Liver (tissue), 3 donors: ENCODE results near the gene GNG11.
"Not testable (repeated sequence)": the region's sequence is repeated elsewhere in the genome, so short reads cannot be mapped to it uniquely, and the experiment has no call there.

Experiments used
- ATF3 ChIP-seq: IDR thresholded peaks from 2 replicates; pipeline ENCODE4 v1.6.1; 2016; ENCODE audit warnings: antibody characterized with exemption
- CTCF ChIP-seq: fragments of 150-350 bp; IDR thresholded peaks from 2 replicates; pipeline ENCODE4 v1.5.1; 2017; ENCODE audit warnings: improper control_type of control experiment, low read depth, low read length; ENCODE audit not compliant: missing input control
- EGR1 ChIP-seq, 2 donors: IDR thresholded peaks; 2 replicates each; pipeline ENCODE4 v1.6.1; 2016 to 2018; ENCODE audit warnings: antibody characterized with exemption in 2 of 2, low read depth in 2 of 2
- GABPA ChIP-seq, 2 donors: IDR thresholded peaks in 1 of 2; conservative IDR thresholded peaks in 1 of 2; 2 replicates each; pipeline ENCODE4 v1.6.1; 2016; ENCODE audit warnings: antibody characterized with exemption in 2 of 2, mild to moderate bottlenecking in 1 of 2, moderate library complexity in 1 of 2
- HNF4A ChIP-seq, 2 donors: conservative IDR thresholded peaks; 2 replicates each; pipeline ENCODE4 v1.6.1; 2016; ENCODE audit warnings: antibody characterized with exemption in 2 of 2, mild to moderate bottlenecking in 2 of 2
- HNF4G ChIP-seq: IDR thresholded peaks from 2 replicates; pipeline ENCODE4 v1.6.1; 2016; ENCODE audit warnings: antibody characterized with exemption
- JUND ChIP-seq, 2 donors: IDR thresholded peaks; 2 replicates each; pipeline ENCODE4 v1.6.1; 2016; ENCODE audit warnings: antibody characterized with exemption in 2 of 2
- MAX ChIP-seq: IDR thresholded peaks from 2 replicates; pipeline ENCODE4 v1.6.1; 2016; ENCODE audit warnings: antibody characterized with exemption
- NR2F2 ChIP-seq: IDR thresholded peaks from 2 replicates; pipeline ENCODE4 v1.6.1; 2016; ENCODE audit warnings: antibody characterized with exemption
- RAD21 ChIP-seq, 2 donors: IDR thresholded peaks; 2 replicates each; pipeline ENCODE4 v1.6.1; 2016; ENCODE audit warnings: antibody characterized with exemption in 2 of 2, mild to moderate bottlenecking in 2 of 2
- ZBTB33 ChIP-seq: IDR thresholded peaks from 2 replicates; pipeline ENCODE4 v1.6.1; 2016; ENCODE audit warnings: antibody characterized with exemption
- donor health status: healthy.
- donor health status: healthy.

- TF ChIP-seq CTCF; RAD21 (IDR thresholded peaks at IDR 0.05); MAX; ZBTB33; HNF4A (conservative IDR thresholded peaks at IDR 0.05); HNF4G; ATF3; JUND (IDR thresholded peaks at IDR 0.05); EGR1 (IDR thresholded peaks at IDR 0.05; ENCODE audit: low read depth in 2 of 2); GABPA (IDR thresholded peaks at IDR 0.05 in 1 of 2, conservative IDR thresholded peaks at IDR 0.05 in 1 of 2); NR2F2: not testable (repeated sequence)
These were observed 5.6 kb upstream of the GNG11 start for GRCh38 chr7:93915888-93916287.
